Smooth muscle cell (in vitro differentiated cells): ENCODE results near the gene TRAPPC6A. TPM values are rescaled to one million over a fixed set of nuclear protein-coding genes. Genes with fewer than 3 reads are reported as not detected.

ENCODE experiments used
- DNase-seq: peaks from one replicate; lab custom pipeline; 2025; ENCODE audit not compliant: unreplicated experiment; lab: John Stamatoyannopoulos, UW
- H2AFZ ChIP-seq: fragments of 200-600 bp; sonication (generic); 2 replicates; pipeline ENCODE4 v1.6.0; 2016; ENCODE audit warnings: antibody characterized with exemption, low read depth, mild to moderate bottlenecking
- H3F3A ChIP-seq: fragments of 200-600 bp; sonication (generic); 2 replicates; pipeline ENCODE4 v1.6.0; 2017; ENCODE audit warnings: antibody characterized with exemption, low read depth
- H3K27ac ChIP-seq: fragments of 200-600 bp; sonication (generic); 2 replicates; pipeline ENCODE4 v1.5.1; 2016; ENCODE audit warnings: low read depth, mild to moderate bottlenecking
- H3K27me3 ChIP-seq: fragments of 200-600 bp; sonication (generic); 2 replicates; pipeline ENCODE4 v1.6.1; 2016; ENCODE audit warnings: low read depth, mild to moderate bottlenecking
- H3K36me3 ChIP-seq: fragments of 200-600 bp; sonication (generic); 2 replicates; pipeline ENCODE4 v1.5.1; 2016; ENCODE audit warnings: low read depth
- H3K4me1 ChIP-seq: fragments of 200-600 bp; sonication (generic); 2 replicates; pipeline ENCODE4 v1.5.1; 2016; ENCODE audit warnings: low read depth
- H3K4me2 ChIP-seq: fragments of 200-600 bp; sonication (generic); 2 replicates; pipeline ENCODE4 v1.6.0; 2016; ENCODE audit warnings: mild to moderate bottlenecking
- H3K4me3 ChIP-seq: fragments of 200-600 bp; sonication (generic); 2 replicates; pipeline ENCODE4 v1.5.1; 2016; ENCODE audit warnings: mild to moderate bottlenecking
- H3K79me2 ChIP-seq: fragments of 200-600 bp; sonication (generic); 2 replicates; pipeline ENCODE4 v1.6.0; 2016; ENCODE audit warnings: low read depth, mild to moderate bottlenecking
- H3K9ac ChIP-seq: fragments of 200-600 bp; sonication (generic); 2 replicates; pipeline ENCODE4 v1.6.0; 2016; ENCODE audit warnings: low read depth
- H3K9me3 ChIP-seq: fragments of 200-600 bp; sonication (generic); replicated peaks from 2 replicates; pipeline ENCODE4 v1.5.1; 2016; ENCODE audit warnings: low read depth
- H4K20me1 ChIP-seq: fragments of 200-600 bp; sonication (generic); 2 replicates; pipeline ENCODE4 v1.6.0; 2016; ENCODE audit warnings: low read depth
- WGBS: methylation state at CpG from one replicate; pipeline ENCODE4 v1.1.7; 2016; ENCODE audit warnings: low lambda C conversion rate; 5-methylcytosine and 5-hydroxymethylcytosine counted together
- polyA plus RNA-seq: library from polyadenylated mRNA; unstranded; fragments of >200 nt; fragmentation: Nextera tagmentation; extraction: Ambion mirVana; gene quantifications from 2 replicates; pipeline ENCODE4 v1.2.1, GENCODE V29; 2016
- total RNA-seq: library from RNA; depleted of rRNA; stranded (reverse); fragments of >200 nt; gene quantifications from 2 replicates; pipeline ENCODE4 v1.2.3, GENCODE V29; 2014
- TF ChIP-seq, protein P1 (sequence below): fragments of 200-600 bp; sonication (generic); IDR thresholded peaks from 2 replicates; pipeline ENCODE4 v1.5.1; 2017; ENCODE audit warnings: borderline replicate concordance, mild to moderate bottlenecking, antibody characterized with exemption; ENCODE audit not compliant: insufficient read depth, poor library complexity, severe bottlenecking

The TRAPPC6A gene
- total and polyA plus RNA-seq, 2 experiments from 2014 or later: 10.2 to 32.2 TPM

- no peak overlapping the region for H3K27ac ChIP-seq
- H3K9ac ChIP-seq: no peak overlapping the region
- H4K20me1 ChIP-seq: no peaks in the 10 kb centered on the region
- H3K27me3 ChIP-seq: no peaks in the 10 kb centered on the region
- no peaks in the 10 kb centered on the region for H3K4me1 ChIP-seq
- no peak overlapping the region for H3K4me3 ChIP-seq
- no peaks in the 10 kb centered on the region for H3K79me2 ChIP-seq
- H3K4me2 ChIP-seq: no peak overlapping the region
- TF ChIP-seq, protein P1, sequence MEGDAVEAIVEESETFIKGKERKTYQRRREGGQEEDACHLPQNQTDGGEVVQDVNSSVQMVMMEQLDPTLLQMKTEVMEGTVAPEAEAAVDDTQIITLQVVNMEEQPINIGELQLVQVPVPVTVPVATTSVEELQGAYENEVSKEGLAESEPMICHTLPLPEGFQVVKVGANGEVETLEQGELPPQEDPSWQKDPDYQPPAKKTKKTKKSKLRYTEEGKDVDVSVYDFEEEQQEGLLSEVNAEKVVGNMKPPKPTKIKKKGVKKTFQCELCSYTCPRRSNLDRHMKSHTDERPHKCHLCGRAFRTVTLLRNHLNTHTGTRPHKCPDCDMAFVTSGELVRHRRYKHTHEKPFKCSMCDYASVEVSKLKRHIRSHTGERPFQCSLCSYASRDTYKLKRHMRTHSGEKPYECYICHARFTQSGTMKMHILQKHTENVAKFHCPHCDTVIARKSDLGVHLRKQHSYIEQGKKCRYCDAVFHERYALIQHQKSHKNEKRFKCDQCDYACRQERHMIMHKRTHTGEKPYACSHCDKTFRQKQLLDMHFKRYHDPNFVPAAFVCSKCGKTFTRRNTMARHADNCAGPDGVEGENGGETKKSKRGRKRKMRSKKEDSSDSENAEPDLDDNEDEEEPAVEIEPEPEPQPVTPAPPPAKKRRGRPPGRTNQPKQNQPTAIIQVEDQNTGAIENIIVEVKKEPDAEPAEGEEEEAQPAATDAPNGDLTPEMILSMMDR: no peak
- H2AFZ ChIP-seq: no peak overlapping the region
- H3K36me3 ChIP-seq: no peaks in the 10 kb centered on the region
- 89% methylated on average over 1 of the region's 1 CpG for WGBS
- H3F3A ChIP-seq: no peaks in the 10 kb centered on the region
- no peak for DNase-seq
- no peaks in the 10 kb centered on the region for H3K9me3 ChIP-seq
Observed at GRCh38 chr19:45189971-45190370, 11.9 kb upstream of the TRAPPC6A start.

- Histone ChIP-seq H3F3A (no peaks in the 10 kb centered on the region), H3K79me2 (no peaks in the 10 kb centered on the region), H3K36me3 (no peaks in the 10 kb centered on the region), H3K4me2 (no peak overlapping the region), H4K20me1 (no peaks in the 10 kb centered on the region), H3K4me3 (no peak overlapping the region), H3K4me1 (no peaks in the 10 kb centered on the region), H3K27ac (no peak overlapping the region), H3K9me3 (no peaks in the 10 kb centered on the region), H2AFZ (no peak overlapping the region), H3K27me3 (no peaks in the 10 kb centered on the region), H3K9ac (no peak overlapping the region)
- whole genome bisulfite sequencing: 38% methylated on average over 12 of the region's 12 CpGs
- TF ChIP-seq, protein P1: peak; percentile 53
- no peak for DNase-seq
Observed at GRCh38 chr19:45187421-45188100, 9.5 kb upstream of the TRAPPC6A start.

- Histone ChIP-seq H3F3A (no peaks in the 10 kb centered on the region), H3K9ac (no peak overlapping the region)
- 89% methylated on average over 11 of the region's 12 CpGs for WGBS
Observed at GRCh38 chr19:45186509-45187334, 8.7 kb upstream of the TRAPPC6A start.

More at GRCh38 chr19:45186509-45187334, 8.7 kb upstream of the TRAPPC6A start:
- Histone ChIP-seq H3K79me2 (peaks cover 1% of the 10 kb centered on the region), H3K27me3 (no peaks in the 10 kb centered on the region), H3K36me3 (no peaks in the 10 kb centered on the region), H4K20me1 (no peaks in the 10 kb centered on the region), H2AFZ (no peak overlapping the region), H3K4me3 (no peak overlapping the region), H3K27ac (no peak overlapping the region), H3K4me1 (no peaks in the 10 kb centered on the region), H3K9me3 (no peaks in the 10 kb centered on the region), H3K4me2 (no peak overlapping the region)
- no peak for DNase-seq
- TF ChIP-seq, protein P1: no peak
